ENCODE results near the gene LAMA5. TPM values are rescaled to one million over a fixed set of nuclear protein-coding genes. Genes with fewer than 3 reads are reported as not detected.
A peak's percentile ranks its signal among the peaks of the same experiment; 100 is the strongest.

Gene LAMA5
- total and polyA plus RNA-seq, 2 of the 8 experiments (the other 6 are each of a cell fraction or from before 2014, with no cell fraction given) = 34.4 to 225 TPM

DNA sequence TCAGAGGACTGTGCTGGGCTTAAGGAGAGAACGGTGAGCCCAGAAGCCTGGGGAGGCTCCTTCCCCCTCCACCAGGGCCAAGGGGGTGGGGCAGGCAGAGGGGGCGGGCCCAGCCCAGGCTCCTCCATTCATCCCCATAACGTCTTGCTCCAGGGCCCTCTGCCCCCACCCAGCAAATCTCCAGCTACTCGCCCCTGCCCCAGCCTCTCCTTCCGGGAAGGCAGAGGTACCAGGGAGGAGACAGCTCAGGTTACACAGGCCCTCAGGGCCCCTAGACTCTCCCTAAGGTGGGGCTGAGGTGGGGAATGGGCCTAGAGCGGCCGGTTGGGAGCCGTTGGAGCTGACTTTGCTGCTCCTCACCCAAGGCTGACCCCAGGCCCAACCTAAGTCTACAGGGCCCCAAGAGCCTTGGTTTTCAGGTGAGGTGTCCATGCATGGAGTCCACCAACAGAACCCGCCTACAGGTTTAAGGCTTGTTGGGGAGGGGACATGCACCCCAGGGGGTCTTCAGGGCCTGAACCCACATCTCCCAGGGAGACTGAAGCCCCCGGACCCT is 1.2 kb downstream of the LAMA5 start (continued):
- TF ChIP-seq TBP (IDR thresholded peaks at IDR 0.05; ENCODE audit: low read depth, low read length) (no peak), SAP30 (IDR thresholded peaks at IDR 0.05; ENCODE audit: insufficient read depth, insufficient replicate concordance, low read length) (peak; percentile 35), SIX5 (IDR thresholded peaks at IDR 0.05; ENCODE audit: low read depth, low read length) (no peak), CHD1 (IDR thresholded peaks at IDR 0.05; ENCODE audit: low read depth, low read length) (no peak), KDM4A (IDR thresholded peaks at IDR 0.05; ENCODE audit: low read depth, low read length, severe bottlenecking) (no peak), RBBP5 (IDR thresholded peaks at IDR 0.05; ENCODE audit: borderline replicate concordance, low read depth, low read length) (no peak)
- TF ChIP-seq, protein P1, sequence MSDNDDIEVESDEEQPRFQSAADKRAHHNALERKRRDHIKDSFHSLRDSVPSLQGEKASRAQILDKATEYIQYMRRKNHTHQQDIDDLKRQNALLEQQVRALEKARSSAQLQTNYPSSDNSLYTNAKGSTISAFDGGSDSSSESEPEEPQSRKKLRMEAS (IDR thresholded peaks at IDR 0.05) = peak; percentile 1; the same call in 1 of the 2 replicates

Measured in H1 (cell line).